ENCODE data around the gene IQCF2.
"Not testable (repeated sequence)": the region's sequence is repeated elsewhere in the genome, so short reads cannot be mapped to it uniquely, and the experiment has no call there.

Gene IQCF2

GRCh38 chr3:51879937-51880336 lies 18.5 kb downstream of the IQCF2 start:
- DNase-seq (ENCODE audit: low read depth in 2 of 2) = no peak

- DNase-seq (ENCODE audit: low read depth in 2 of 2) = no peak
These were observed 25.0 kb downstream of the IQCF2 start for GRCh38 chr3:51886447-51886846.

GRCh38 chr3:51887620-51888019 lies 26.2 kb downstream of the IQCF2 start:
- no peak for DNase-seq (ENCODE audit: low read depth in 2 of 2)

GRCh38 chr3:51888463-51889105 lies 27.2 kb downstream of the IQCF2 start:
- DNase-seq (ENCODE audit: low read depth in 2 of 2) = no peak

- DNase-seq (ENCODE audit: low read depth in 2 of 2) = no peak
These were observed 30.0 kb downstream of the IQCF2 start for GRCh38 chr3:51891242-51892039.

- DNase-seq (ENCODE audit: low read depth in 2 of 2) = no peak
These were observed 33.0 kb downstream of the IQCF2 start for GRCh38 chr3:51894391-51894790.

- DNase-seq (ENCODE audit: low read depth in 2 of 2) = no peak
These were observed 33.5 kb downstream of the IQCF2 start for GRCh38 chr3:51894939-51895338.

- no peak for DNase-seq (ENCODE audit: low read depth in 2 of 2)
These were observed 35.3 kb downstream of the IQCF2 start for GRCh38 chr3:51896607-51897305.

GRCh38 chr3:51897391-51897790 lies 36.0 kb downstream of the IQCF2 start:
- no peak for DNase-seq (ENCODE audit: low read depth in 2 of 2)

GRCh38 chr3:51900043-51900442 lies 38.6 kb downstream of the IQCF2 start:
- not testable (repeated sequence) for DNase-seq (ENCODE audit: low read depth in 2 of 2)

GRCh38 chr3:51902361-51902760 lies 40.9 kb downstream of the IQCF2 start:
- DNase-seq (ENCODE audit: low read depth in 2 of 2) = not testable (repeated sequence)

- no peak for DNase-seq (ENCODE audit: low read depth in 2 of 2)
These were observed 42.8 kb downstream of the IQCF2 start for GRCh38 chr3:51904034-51904823.

GRCh38 chr3:51908026-51908425 lies 46.6 kb downstream of the IQCF2 start:
- no peak for DNase-seq (ENCODE audit: low read depth in 2 of 2)

Measured in stimulated activated CD8-positive, alpha-beta memory T cell treated with anti-CD3 and anti-CD28 coated beads, Interleukin-2, amount 100 ng/mL, for 1 hour (primary cell).